HepG2 (cell line): Measurements from ENCODE around the gene JPT1. TPM values are rescaled to one million over a fixed set of nuclear protein-coding genes. Genes with fewer than 3 reads are reported as not detected.

ENCODE experiments used
- DR1 ChIP-seq: sonication (generic); formaldehyde crosslinking; IDR thresholded peaks from 2 replicates; pipeline ENCODE4 v1.8.0; 2021; ENCODE audit warnings: mild to moderate bottlenecking, missing genetic modification reagents, inconsistent platforms
- E2F2 ChIP-seq: sonication (generic); formaldehyde crosslinking; IDR thresholded peaks from 2 replicates; pipeline ENCODE4 v1.4.0; 2020; ENCODE audit warnings: missing genetic modification reagents, borderline replicate concordance
- EP300 ChIP-seq, 3 experiments: sonication (generic) in 1 of 3; formaldehyde crosslinking in 1 of 3; IDR thresholded peaks; 2 replicates each; pipeline versions ENCODE4 v1.5.1 to v1.6.1; 2011 to 2020; ENCODE audit warnings: low read depth in 2 of 3, low read length in 2 of 3, borderline replicate concordance in 1 of 3, improper control_type of control experiment in 1 of 3, mild to moderate bottlenecking in 1 of 3, missing genetic modification reagents in 1 of 3, moderate library complexity in 1 of 3
- KDM5A ChIP-seq: fragments of 200-600 bp; sonication (generic); IDR thresholded peaks from 2 replicates; pipeline ENCODE4 v1.7.0; 2018; ENCODE audit warnings: antibody characterized with exemption, mild to moderate bottlenecking, low read length, borderline replicate concordance
- PCBP2 ChIP-seq: fragments of 200-400 bp; formaldehyde crosslinking; optimal IDR thresholded peaks from 2 replicates; pipeline ENCODE3; 2018; ENCODE audit warnings: low read length, low read depth; ENCODE audit not compliant: poor library complexity, severe bottlenecking
- XRCC5 ChIP-seq: fragments of 200-400 bp; formaldehyde crosslinking; optimal IDR thresholded peaks from 2 replicates; pipeline ENCODE3; 2017; ENCODE audit warnings: mild to moderate bottlenecking, low read length
- ZBTB37 ChIP-seq: sonication (generic); formaldehyde crosslinking; IDR thresholded peaks from 2 replicates; pipeline ENCODE4 v1.4.0; 2020; ENCODE audit warnings: mild to moderate bottlenecking, missing genetic modification reagents
- ZFP1 ChIP-seq: IDR thresholded peaks from 2 replicates; pipeline ENCODE4 v1.6.1; 2016
- ZNF569 ChIP-seq: sonication (generic); formaldehyde crosslinking; IDR thresholded peaks from 2 replicates; pipeline ENCODE4 v1.5.0; 2020; ENCODE audit warnings: mild to moderate bottlenecking, missing genetic modification reagents, moderate library complexity, borderline replicate concordance
- polyA plus RNA-seq, 8 experiments: library from polyadenylated mRNA; depleted of rRNA in 3 of 8; stranded (reverse) in 7 of 8; unstranded in 1 of 8; fragments of >200 nt; fragmentation: Illumina TruSeq in 4 of 8; extraction: Trizol in 4 of 8; gene quantifications; 2 replicates each; pipeline versions ENCODE4 v1.2.1 to v1.2.3, GENCODE V29; 2011 to 2016; ENCODE audit warnings: low read depth in 4 of 8, missing spikeins in 1 of 8, mixed read lengths in 1 of 8; ENCODE audit not compliant: insufficient read depth in 1 of 8
- total RNA-seq, 5 experiments: library from RNA; depleted of rRNA; stranded (reverse); fragments of >200 nt; fragmentation: Illumina TruSeq; extraction: Trizol; gene quantifications; 2 replicates each; pipeline ENCODE4 v1.2.3, GENCODE V29; 2016; ENCODE audit warnings: low read depth in 1 of 5
- TF ChIP-seq, protein P1 (sequence below): sonication (generic); formaldehyde crosslinking; IDR thresholded peaks from 2 replicates; pipeline ENCODE4 v1.5.1; 2020; ENCODE audit warnings: mild to moderate bottlenecking, missing genetic modification reagents, moderate library complexity
- TF ChIP-seq, protein P2 (sequence below): sonication (generic); formaldehyde crosslinking; IDR thresholded peaks from 2 replicates; pipeline ENCODE4 v1.4.0; 2020; ENCODE audit warnings: missing genetic modification reagents
- TF ChIP-seq, protein P3 (sequence below): IDR thresholded peaks from 2 replicates; pipeline ENCODE4 v1.4.0; 2020; ENCODE audit warnings: mild to moderate bottlenecking, missing genetic modification reagents

The JPT1 gene
- total and polyA plus RNA-seq, 2 of the 13 experiments (the other 11 are each of a cell fraction or from before 2014, with no cell fraction given), result 43.3 to 256 TPM

DNA sequence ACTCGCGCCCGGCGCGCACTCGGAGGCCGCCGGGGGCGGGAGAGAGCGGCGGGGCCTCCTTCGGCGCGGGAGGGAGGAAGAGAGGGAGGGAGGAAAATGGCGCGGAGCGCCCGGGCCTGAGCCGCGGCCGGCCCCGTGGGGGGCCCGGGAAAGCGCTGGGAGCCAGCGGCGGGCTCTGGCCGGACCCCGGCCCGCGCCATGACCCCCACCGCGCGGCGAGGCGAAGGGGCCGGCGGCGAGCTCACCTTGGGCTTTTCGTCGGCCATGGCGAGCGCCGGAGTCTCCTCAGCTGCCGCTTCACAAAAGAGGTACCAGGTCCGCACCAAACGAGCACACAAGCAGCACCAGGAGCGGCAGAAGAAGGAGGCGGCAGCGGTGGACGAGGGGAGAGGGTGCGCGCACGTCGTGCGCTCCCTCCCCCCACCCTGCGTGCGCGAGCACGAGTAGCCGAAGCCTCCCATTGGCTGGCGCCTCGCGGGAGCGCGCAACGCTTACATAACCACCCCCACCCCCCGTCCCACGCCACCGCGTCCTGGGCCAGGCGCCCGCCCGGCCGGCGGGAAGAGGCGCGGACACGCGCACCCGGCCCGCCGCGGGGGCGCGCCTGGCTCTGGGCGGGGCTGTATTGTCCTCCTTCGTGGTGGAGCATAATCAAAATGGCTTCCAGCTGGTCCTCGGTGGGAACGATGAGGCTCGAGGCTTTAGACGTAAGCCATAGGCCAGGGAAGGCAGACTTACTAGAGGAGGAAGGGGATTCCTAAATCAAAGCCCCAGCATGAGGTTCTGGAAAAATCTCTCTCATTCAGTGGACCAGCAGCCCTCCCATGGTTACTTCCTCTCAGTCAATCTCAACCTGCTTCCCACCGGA lies 28.5 kb upstream of the JPT1 start, which contains the start of gene SUMO2 (continued):
- TF ChIP-seq, protein P1, sequence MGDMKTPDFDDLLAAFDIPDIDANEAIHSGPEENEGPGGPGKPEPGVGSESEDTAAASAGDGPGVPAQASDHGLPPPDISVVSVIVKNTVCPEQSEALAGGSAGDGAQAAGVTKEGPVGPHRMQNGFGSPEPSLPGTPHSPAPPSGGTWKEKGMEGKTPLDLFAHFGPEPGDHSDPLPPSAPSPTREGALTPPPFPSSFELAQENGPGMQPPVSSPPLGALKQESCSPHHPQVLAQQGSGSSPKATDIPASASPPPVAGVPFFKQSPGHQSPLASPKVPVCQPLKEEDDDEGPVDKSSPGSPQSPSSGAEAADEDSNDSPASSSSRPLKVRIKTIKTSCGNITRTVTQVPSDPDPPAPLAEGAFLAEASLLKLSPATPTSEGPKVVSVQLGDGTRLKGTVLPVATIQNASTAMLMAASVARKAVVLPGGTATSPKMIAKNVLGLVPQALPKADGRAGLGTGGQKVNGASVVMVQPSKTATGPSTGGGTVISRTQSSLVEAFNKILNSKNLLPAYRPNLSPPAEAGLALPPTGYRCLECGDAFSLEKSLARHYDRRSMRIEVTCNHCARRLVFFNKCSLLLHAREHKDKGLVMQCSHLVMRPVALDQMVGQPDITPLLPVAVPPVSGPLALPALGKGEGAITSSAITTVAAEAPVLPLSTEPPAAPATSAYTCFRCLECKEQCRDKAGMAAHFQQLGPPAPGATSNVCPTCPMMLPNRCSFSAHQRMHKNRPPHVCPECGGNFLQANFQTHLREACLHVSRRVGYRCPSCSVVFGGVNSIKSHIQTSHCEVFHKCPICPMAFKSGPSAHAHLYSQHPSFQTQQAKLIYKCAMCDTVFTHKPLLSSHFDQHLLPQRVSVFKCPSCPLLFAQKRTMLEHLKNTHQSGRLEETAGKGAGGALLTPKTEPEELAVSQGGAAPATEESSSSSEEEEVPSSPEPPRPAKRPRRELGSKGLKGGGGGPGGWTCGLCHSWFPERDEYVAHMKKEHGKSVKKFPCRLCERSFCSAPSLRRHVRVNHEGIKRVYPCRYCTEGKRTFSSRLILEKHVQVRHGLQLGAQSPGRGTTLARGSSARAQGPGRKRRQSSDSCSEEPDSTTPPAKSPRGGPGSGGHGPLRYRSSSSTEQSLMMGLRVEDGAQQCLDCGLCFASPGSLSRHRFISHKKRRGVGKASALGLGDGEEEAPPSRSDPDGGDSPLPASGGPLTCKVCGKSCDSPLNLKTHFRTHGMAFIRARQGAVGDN (CRISPR knock-in tag), result peak; percentile 79
- TF ChIP-seq ZBTB37 (no peak), ZNF569 (no peak), PCBP2 (no peak), ZFP1 (0 out of 2 replicates have a peak, but pooled peaks have one; percentile 49), EP300 (IDR thresholded peaks at IDR 0.05; ENCODE audit: low read depth in 2 of 2, low read length in 2 of 2) (peak in 1 of 2 experiments; percentile 44; a peak in 3 of 4 replicates), EP300 (CRISPR knock-in tag; IDR thresholded peaks at IDR 0.05; ENCODE audit: borderline replicate concordance) (0 out of 2 replicates have a peak, but pooled peaks have one; percentile 39), E2F2 (CRISPR knock-in tag) (peak; percentile 46; the same call in 1 of the 2 replicates), KDM5A (peak; percentile 91), XRCC5 (peak; percentile 18), DR1 (CRISPR knock-in tag) (peak; percentile 90)
- TF ChIP-seq, protein P2, sequence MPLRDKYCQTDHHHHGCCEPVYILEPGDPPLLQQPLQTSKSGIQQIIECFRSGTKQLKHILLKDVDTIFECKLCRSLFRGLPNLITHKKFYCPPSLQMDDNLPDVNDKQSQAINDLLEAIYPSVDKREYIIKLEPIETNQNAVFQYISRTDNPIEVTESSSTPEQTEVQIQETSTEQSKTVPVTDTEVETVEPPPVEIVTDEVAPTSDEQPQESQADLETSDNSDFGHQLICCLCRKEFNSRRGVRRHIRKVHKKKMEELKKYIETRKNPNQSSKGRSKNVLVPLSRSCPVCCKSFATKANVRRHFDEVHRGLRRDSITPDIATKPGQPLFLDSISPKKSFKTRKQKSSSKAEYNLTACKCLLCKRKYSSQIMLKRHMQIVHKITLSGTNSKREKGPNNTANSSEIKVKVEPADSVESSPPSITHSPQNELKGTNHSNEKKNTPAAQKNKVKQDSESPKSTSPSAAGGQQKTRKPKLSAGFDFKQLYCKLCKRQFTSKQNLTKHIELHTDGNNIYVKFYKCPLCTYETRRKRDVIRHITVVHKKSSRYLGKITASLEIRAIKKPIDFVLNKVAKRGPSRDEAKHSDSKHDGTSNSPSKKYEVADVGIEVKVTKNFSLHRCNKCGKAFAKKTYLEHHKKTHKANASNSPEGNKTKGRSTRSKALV (CRISPR knock-in tag), result 0 out of 2 replicates have a peak, but pooled peaks have one; percentile 37
- TF ChIP-seq, protein P3, sequence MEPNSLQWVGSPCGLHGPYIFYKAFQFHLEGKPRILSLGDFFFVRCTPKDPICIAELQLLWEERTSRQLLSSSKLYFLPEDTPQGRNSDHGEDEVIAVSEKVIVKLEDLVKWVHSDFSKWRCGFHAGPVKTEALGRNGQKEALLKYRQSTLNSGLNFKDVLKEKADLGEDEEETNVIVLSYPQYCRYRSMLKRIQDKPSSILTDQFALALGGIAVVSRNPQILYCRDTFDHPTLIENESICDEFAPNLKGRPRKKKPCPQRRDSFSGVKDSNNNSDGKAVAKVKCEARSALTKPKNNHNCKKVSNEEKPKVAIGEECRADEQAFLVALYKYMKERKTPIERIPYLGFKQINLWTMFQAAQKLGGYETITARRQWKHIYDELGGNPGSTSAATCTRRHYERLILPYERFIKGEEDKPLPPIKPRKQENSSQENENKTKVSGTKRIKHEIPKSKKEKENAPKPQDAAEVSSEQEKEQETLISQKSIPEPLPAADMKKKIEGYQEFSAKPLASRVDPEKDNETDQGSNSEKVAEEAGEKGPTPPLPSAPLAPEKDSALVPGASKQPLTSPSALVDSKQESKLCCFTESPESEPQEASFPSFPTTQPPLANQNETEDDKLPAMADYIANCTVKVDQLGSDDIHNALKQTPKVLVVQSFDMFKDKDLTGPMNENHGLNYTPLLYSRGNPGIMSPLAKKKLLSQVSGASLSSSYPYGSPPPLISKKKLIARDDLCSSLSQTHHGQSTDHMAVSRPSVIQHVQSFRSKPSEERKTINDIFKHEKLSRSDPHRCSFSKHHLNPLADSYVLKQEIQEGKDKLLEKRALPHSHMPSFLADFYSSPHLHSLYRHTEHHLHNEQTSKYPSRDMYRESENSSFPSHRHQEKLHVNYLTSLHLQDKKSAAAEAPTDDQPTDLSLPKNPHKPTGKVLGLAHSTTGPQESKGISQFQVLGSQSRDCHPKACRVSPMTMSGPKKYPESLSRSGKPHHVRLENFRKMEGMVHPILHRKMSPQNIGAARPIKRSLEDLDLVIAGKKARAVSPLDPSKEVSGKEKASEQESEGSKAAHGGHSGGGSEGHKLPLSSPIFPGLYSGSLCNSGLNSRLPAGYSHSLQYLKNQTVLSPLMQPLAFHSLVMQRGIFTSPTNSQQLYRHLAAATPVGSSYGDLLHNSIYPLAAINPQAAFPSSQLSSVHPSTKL, result peak; percentile 72
